GM12892 (cell line): Measurements from ENCODE around the gene GPC2.
"Not testable (repeated sequence)": the region's sequence is repeated elsewhere in the genome, so short reads cannot be mapped to it uniquely, and the experiment has no call there.

ENCODE experiments used
- DNase-seq: peaks from one replicate; pipeline ENCODE4 v3.0.0; 2011; ENCODE audit not compliant: insufficient read length
- FAIRE-seq: peaks from 2 replicates; lab custom pipeline; 2011; peaks lifted over from hg19 to GRCh38; lab: Jason Lieb, UNC
- POLR2A ChIP-seq: IDR thresholded peaks from 2 replicates; pipeline ENCODE4 v1.6.1; 2011; ENCODE audit warnings: low read depth, low read length, control low read depth
- POLR2AphosphoS5 ChIP-seq: IDR thresholded peaks from 2 replicates; pipeline ENCODE4 v1.6.1; 2011; ENCODE audit warnings: low read depth, low read length, control low read depth
- TAF1 ChIP-seq: IDR thresholded peaks from 2 replicates; pipeline ENCODE4 v1.6.1; 2011; ENCODE audit warnings: low read depth, mild to moderate bottlenecking, control low read depth, low read length, borderline replicate concordance

The GPC2 gene

DNA sequence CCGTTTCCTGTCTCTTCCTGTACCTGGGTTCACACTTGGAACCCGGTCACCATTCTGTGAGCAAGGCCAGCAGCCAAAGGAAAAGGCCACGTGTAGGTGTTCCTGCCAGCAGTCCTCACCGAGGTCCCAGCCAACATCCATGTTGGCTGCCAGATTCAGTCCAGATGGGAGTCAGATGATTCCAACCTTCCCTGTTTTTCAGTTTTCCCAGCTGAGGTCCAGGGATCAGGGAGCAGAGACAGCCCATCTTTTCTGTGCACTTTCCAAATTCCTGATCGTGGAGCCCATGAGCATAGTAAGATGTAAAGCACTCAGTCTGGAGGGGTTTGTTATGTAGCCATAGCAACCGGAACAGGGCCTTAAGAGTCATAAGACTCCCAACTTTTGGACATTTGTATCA is 38.7 kb upstream of the GPC2 start:
- FAIRE-seq (no peak), DNase-seq (no peak)
- TF ChIP-seq POLR2AphosphoS5 (no peak), TAF1 (no peak), POLR2A (no peak)

DNA sequence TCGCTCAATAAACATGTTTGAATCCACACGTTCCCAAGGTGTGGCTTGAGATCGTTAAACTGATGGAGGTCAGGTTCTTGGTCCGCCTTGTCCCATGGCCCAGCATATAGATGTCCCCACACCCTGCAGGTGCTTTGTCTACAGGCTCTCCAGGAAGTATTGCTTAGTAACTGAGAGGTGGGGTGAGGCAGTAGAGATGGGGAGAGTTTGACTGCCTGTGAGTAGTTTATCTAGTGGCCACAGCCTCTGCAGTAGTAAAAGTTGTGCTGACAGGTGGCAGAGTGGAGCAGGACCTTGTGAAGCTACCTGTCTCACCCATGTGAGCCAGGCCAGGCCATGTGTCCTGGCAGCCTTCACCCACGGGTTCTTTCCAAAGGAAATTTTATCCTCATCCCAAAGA is 37.2 kb upstream of the GPC2 start:
- FAIRE-seq, result peak; percentile 68

DNA sequence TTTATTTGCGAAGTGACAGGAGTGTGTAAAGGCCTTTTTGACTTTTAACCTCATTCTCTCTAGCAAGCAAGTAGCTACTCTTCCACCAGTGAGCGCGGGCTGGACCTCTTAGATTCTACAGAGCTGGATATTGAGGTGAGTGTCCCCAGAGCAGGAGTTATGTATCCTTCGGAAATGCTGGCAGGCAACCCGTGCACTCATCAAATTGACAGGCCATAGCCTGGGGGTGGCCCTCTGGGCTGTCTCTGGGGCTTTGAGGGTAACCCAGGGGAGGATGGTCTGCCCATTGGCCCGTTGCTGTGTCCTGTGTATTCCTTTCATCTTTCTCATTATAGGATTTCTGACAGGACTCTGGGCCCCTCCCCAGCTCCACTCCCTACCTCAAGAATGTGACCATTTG is 36.5 kb upstream of the GPC2 start:
- DNase-seq (no peak), FAIRE-seq (no peak)
- TF ChIP-seq POLR2AphosphoS5 (no peak), TAF1 (no peak), POLR2A (no peak)

More for the DNA sequence above, 37.2 kb upstream of the GPC2 start:
- not testable (repeated sequence) for DNase-seq

- no peak for DNase-seq
- no peak for FAIRE-seq
- no peak for TF ChIP-seq POLR2A
- no peak for TF ChIP-seq TAF1
- no peak for TF ChIP-seq POLR2AphosphoS5
Measured at GRCh38 chr7:100212631-100213286, 35.6 kb upstream of the GPC2 start.

GRCh38 chr7:100211342-100211780 is 34.2 kb upstream of the GPC2 start:
- FAIRE-seq, result peak; percentile 88
- peak; percentile 44 for DNase-seq
- TF ChIP-seq POLR2A (0 out of 2 replicates have a peak, but pooled peaks have one; percentile 22), TAF1 (peak; percentile 79; the same call in 1 of the 2 replicates), POLR2AphosphoS5 (no peak)

- DNase-seq, result no peak
Measured at GRCh38 chr7:100210805-100211204, 33.6 kb upstream of the GPC2 start.

GRCh38 chr7:100209493-100209892 is 32.3 kb upstream of the GPC2 start:
- FAIRE-seq, result no peak
- TF ChIP-seq POLR2A (no peak), POLR2AphosphoS5 (no peak)
- DNase-seq, result no peak

More at GRCh38 chr7:100210805-100211204, 33.6 kb upstream of the GPC2 start:
- no peak for FAIRE-seq
- TF ChIP-seq POLR2A (no peak), TAF1 (no peak), POLR2AphosphoS5 (no peak)

DNA sequence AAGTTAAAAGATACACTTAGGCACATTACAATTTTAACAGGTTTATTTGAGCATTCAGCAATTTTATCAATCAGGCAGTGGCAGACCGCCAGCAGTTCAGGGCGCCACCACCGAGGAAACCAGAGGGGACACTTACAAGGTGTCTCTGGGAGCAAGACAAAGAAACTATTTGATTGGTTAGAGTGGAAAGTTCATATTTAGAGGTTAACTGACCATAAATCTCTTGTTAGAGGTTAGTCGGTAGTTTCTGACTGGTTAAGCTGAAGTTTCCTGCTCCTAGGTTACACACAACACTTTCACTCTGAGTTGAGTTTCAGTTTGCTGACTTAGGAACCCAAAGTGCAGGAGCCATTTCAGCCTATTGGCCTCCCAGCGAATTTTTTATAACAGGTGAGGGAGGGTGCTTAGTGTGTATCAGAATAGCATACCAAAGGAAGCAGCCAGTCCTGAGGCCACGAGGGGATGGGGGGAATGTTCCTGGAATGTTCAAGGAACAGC is 31.8 kb upstream of the GPC2 start:
- no peak for TF ChIP-seq TAF1
- DNase-seq (peak; percentile 50), FAIRE-seq (peak; percentile 89)

GRCh38 chr7:100204454-100204853 is 27.3 kb upstream of the GPC2 start:
- no peak for TF ChIP-seq POLR2A
- no peak for TF ChIP-seq TAF1
- TF ChIP-seq POLR2AphosphoS5, result no peak
- FAIRE-seq (no peak), DNase-seq (no peak)

- FAIRE-seq (no peak), DNase-seq (no peak)
- TF ChIP-seq POLR2AphosphoS5 (no peak), TAF1 (no peak), POLR2A (no peak)
Measured at GRCh38 chr7:100200693-100201092, 23.5 kb upstream of the GPC2 start.

DNA sequence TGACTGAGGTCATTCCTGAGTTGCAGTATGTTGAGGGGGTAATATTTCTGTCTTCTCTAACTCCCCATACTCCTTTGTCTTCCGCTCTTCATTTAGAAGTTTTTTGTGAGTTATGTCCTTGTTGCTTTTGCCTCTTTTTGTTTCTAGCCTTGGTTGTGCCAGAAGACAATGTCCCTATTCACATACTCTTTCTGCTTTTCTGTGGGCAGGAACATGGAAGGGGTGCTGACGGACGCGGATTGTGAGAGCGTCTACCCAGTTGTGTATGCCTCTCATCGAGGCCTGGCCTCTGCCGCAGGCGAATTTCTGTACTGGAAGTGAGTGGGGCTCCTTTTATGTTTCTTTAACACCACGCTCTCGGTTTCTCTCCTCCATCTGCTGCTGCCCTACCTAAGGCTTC is 21.1 kb upstream of the GPC2 start:
- FAIRE-seq, result no peak
- TF ChIP-seq POLR2AphosphoS5 (no peak), TAF1 (no peak), POLR2A (no peak)
- DNase-seq, result no peak

GRCh38 chr7:100195901-100196322 is 18.7 kb upstream of the GPC2 start:
- not testable (repeated sequence) for DNase-seq, FAIRE-seq

DNA sequence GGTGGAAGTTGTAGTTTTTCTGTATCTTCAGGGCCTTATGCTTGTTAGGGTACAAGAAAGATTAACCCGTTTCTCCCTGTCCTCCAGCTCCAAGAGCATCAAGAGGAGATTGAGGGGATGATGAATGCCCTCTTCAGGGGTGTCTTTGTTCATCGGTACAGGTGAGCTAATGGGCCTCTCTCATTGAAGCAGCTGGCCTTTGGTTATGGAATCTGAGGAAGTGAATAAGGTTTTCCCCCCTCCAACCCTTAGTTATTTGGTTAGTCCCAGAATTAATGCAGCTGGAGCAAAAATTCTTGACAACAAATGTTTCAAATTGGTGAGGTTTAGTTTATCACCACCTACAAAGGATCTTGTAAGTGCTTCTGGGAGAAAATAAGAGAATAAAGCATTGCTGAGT is 18.0 kb upstream of the GPC2 start:
- DNase-seq, result no peak
- FAIRE-seq, result no peak
- TF ChIP-seq POLR2AphosphoS5, result no peak
- no peak for TF ChIP-seq POLR2A
- no peak for TF ChIP-seq TAF1

GRCh38 chr7:100192969-100193368 is 15.8 kb upstream of the GPC2 start:
- TF ChIP-seq TAF1 (no peak), POLR2A (no peak), POLR2AphosphoS5 (no peak)

DNA sequence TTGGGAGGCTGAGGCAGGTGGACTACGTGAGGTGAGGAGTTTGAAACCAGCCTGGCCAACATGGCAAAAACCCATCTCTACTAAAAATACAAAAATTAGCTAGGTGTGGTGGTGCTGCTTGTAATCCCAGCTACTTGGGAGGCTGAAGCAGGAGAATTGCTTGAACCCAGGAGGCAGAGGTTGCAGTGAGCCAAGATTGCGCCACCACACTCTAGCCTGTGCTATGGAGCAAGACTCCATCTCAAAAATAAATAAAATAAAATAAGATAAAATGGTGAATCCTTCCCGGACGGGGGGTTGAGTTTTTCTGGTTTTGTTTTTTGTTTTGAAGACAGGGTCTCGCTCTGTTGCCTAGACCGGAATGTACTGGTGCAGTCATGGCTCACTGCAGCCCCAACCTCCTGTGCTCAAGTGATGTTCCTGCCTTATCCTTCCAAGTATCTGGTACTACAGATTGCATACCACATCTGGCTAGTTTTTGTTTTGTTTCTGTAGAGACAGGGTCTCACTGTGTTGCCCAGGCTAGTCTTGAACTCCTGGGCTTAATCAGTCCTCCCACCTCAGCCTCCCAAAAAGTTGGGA is 15.2 kb upstream of the GPC2 start:
- FAIRE-seq, DNase-seq: not testable (repeated sequence)

More at GRCh38 chr7:100192969-100193368, 15.8 kb upstream of the GPC2 start:
- DNase-seq (no peak), FAIRE-seq (no peak)
